Measurements from ENCODE around the gene DNAJC4. TPM values are rescaled to one million over a fixed set of nuclear protein-coding genes. Genes with fewer than 3 reads are reported as not detected.

DNAJC4 gene
- total and polyA plus RNA-seq, 2 experiments from 2014 or later: 12.8 to 58.4 TPM

GRCh38 chr11:64275841-64276240 is 45.5 kb downstream of the DNAJC4 start:
- H3K36me3 ChIP-seq (replicated peaks; ENCODE audit: insufficient read depth, low read depth): no peaks in the 10 kb centered on the region

DNA sequence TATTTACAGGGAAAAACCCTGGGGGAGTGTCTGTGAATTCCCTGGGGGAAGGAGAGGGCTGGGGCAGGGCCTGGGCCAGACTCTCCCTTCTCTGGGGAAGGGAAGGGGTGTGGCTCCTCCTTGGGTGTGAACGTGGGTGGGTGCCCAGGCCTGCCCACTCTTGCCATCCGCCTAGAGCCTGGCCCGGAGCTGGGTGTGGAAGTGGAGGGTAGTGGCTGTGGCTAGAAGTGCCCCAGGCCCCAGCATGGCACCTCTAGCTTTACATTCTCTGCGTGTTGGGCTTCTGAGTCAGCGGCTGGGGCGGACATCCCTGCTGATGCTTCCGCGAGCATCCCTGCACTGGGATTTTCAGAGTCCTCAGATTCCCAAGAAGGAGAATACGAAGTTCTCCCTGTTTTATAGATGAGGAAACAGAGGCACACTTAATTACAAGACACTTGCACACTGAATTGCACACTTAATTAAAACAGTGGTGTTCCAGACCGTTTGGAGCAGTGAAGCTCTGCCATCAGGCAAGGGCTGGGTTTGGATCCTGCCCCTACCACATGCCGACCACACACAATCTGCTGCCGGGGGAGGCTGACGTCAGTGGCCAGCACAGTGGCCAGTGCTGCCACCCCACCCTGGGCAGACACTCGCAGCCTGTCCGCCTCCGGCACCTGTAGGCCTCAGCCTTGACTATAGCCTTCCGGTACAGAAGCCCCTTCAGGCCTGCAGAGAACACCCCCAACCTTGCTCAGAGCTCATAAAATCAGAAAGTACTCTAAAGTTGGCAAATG is 46.5 kb downstream of the DNAJC4 start:
- Histone ChIP-seq H3K79me2 (peaks cover 18% of the 10 kb centered on the region), H3K9me2 (replicated peaks; ENCODE audit: insufficient read depth) (no peaks in the 10 kb centered on the region), H3K9me3 (ENCODE audit: low read depth) (no peaks in the 10 kb centered on the region), H3K27me3 (no peaks in the 10 kb centered on the region), H3K4me3 (no peak overlapping the region), H4K20me1 (ENCODE audit: insufficient read depth, poor library complexity, severe bottlenecking) (no peaks in the 10 kb centered on the region), H3K36me3 (replicated peaks; ENCODE audit: insufficient read depth, low read depth) (no peaks in the 10 kb centered on the region), H3K4me1 (ENCODE audit: insufficient read depth) (peaks cover 12% of the 10 kb centered on the region), H3K4me2 (no peak overlapping the region), H2AFZ (no peak overlapping the region), H3K27ac (no peak overlapping the region)
- WGBS (ENCODE audit: low lambda C conversion rate, missing lambda C conversion rate): 94% methylated on average over 17 of the region's 17 CpGs
- TF ChIP-seq EZH2phosphoT487 (IDR thresholded peaks at IDR 0.05; ENCODE audit: low read depth, severe bottlenecking, unreplicated experiment) (no peak), EZH2 (IDR thresholded peaks at IDR 0.05; ENCODE audit: borderline replicate concordance) (no peak)
- TF ChIP-seq, protein P1, sequence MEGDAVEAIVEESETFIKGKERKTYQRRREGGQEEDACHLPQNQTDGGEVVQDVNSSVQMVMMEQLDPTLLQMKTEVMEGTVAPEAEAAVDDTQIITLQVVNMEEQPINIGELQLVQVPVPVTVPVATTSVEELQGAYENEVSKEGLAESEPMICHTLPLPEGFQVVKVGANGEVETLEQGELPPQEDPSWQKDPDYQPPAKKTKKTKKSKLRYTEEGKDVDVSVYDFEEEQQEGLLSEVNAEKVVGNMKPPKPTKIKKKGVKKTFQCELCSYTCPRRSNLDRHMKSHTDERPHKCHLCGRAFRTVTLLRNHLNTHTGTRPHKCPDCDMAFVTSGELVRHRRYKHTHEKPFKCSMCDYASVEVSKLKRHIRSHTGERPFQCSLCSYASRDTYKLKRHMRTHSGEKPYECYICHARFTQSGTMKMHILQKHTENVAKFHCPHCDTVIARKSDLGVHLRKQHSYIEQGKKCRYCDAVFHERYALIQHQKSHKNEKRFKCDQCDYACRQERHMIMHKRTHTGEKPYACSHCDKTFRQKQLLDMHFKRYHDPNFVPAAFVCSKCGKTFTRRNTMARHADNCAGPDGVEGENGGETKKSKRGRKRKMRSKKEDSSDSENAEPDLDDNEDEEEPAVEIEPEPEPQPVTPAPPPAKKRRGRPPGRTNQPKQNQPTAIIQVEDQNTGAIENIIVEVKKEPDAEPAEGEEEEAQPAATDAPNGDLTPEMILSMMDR (IDR thresholded peaks at IDR 0.05; ENCODE audit: poor library complexity): no peak
- DNase-seq (ENCODE audit: low spot score): no peak

More at GRCh38 chr11:64275841-64276240, 45.5 kb downstream of the DNAJC4 start:
- Histone ChIP-seq H3K27ac (no peak overlapping the region), H3K4me3 (no peak overlapping the region), H3K4me1 (ENCODE audit: insufficient read depth) (peaks cover 14% of the 10 kb centered on the region), H3K9me2 (replicated peaks; ENCODE audit: insufficient read depth) (no peaks in the 10 kb centered on the region), H3K27me3 (no peaks in the 10 kb centered on the region), H3K4me2 (no peak overlapping the region), H3K9me3 (ENCODE audit: low read depth) (no peaks in the 10 kb centered on the region), H3K79me2 (peaks cover 19% of the 10 kb centered on the region), H4K20me1 (ENCODE audit: insufficient read depth, poor library complexity, severe bottlenecking) (no peaks in the 10 kb centered on the region), H2AFZ (no peak overlapping the region)
- 86% methylated on average over 2 of the region's 2 CpGs for WGBS (ENCODE audit: low lambda C conversion rate, missing lambda C conversion rate)
- DNase-seq (ENCODE audit: low spot score): no peak
- TF ChIP-seq, protein P1 (IDR thresholded peaks at IDR 0.05; ENCODE audit: poor library complexity): no peak
- TF ChIP-seq EZH2phosphoT487 (IDR thresholded peaks at IDR 0.05; ENCODE audit: low read depth, severe bottlenecking, unreplicated experiment) (no peak), EZH2 (IDR thresholded peaks at IDR 0.05; ENCODE audit: borderline replicate concordance) (no peak)

- Histone ChIP-seq H3K4me1 (ENCODE audit: insufficient read depth) (peaks cover 4% of the 10 kb centered on the region), H3K27ac (no peak overlapping the region), H3K36me3 (replicated peaks; ENCODE audit: insufficient read depth, low read depth) (no peaks in the 10 kb centered on the region), H3K27me3 (no peaks in the 10 kb centered on the region), H4K20me1 (ENCODE audit: insufficient read depth, poor library complexity, severe bottlenecking) (no peaks in the 10 kb centered on the region), H3K4me2 (no peak overlapping the region), H2AFZ (no peak overlapping the region), H3K79me2 (peaks cover 12% of the 10 kb centered on the region), H3K9me2 (replicated peaks; ENCODE audit: insufficient read depth) (no peaks in the 10 kb centered on the region), H3K4me3 (no peak overlapping the region), H3K9me3 (ENCODE audit: low read depth) (no peaks in the 10 kb centered on the region)
- 86% methylated on average over 8 of the region's 8 CpGs for WGBS (ENCODE audit: low lambda C conversion rate, missing lambda C conversion rate)
- DNase-seq (ENCODE audit: low spot score): no peak
- TF ChIP-seq EZH2phosphoT487 (IDR thresholded peaks at IDR 0.05; ENCODE audit: low read depth, severe bottlenecking, unreplicated experiment): no peak
- TF ChIP-seq, protein P1 (IDR thresholded peaks at IDR 0.05; ENCODE audit: poor library complexity): no peak
- TF ChIP-seq EZH2 (IDR thresholded peaks at IDR 0.05; ENCODE audit: borderline replicate concordance): no peak
Measured at GRCh38 chr11:64278576-64279190, 48.3 kb downstream of the DNAJC4 start.

Measured in hepatocyte (in vitro differentiated cells).